DMS114 treated with DMSO at 0.1 percent for 48 hours (cell line): ENCODE measurements around the gene OR2K2.
"Not testable (repeated sequence)": the region's sequence is repeated elsewhere in the genome, so short reads cannot be mapped to it uniquely, and the experiment has no call there.

ENCODE experiments used
- DNase-seq: peaks from one replicate; lab custom pipeline; 2025; ENCODE audit not compliant: unreplicated experiment; lab: John Stamatoyannopoulos, UW

The OR2K2 gene

DNA sequence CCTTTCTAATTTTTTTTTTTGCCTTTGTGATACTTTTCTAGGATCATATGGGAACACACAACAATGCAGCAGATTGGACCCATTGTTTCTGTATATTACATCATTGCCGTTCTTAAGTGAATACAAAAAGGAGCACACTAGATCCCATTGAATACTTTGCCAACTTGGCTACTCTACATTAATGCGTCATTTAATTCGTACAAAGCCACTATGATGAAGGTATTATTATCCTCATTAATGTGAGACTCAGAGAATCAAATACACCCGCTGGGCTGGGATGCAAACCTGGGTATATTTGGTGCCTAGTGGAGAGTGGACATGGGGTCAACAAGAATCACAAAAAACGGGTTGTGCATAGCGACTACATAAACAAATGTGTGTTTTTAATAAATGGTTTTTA lies 31.9 kb downstream of the OR2K2 start:
- DNase-seq = no peak

DNA sequence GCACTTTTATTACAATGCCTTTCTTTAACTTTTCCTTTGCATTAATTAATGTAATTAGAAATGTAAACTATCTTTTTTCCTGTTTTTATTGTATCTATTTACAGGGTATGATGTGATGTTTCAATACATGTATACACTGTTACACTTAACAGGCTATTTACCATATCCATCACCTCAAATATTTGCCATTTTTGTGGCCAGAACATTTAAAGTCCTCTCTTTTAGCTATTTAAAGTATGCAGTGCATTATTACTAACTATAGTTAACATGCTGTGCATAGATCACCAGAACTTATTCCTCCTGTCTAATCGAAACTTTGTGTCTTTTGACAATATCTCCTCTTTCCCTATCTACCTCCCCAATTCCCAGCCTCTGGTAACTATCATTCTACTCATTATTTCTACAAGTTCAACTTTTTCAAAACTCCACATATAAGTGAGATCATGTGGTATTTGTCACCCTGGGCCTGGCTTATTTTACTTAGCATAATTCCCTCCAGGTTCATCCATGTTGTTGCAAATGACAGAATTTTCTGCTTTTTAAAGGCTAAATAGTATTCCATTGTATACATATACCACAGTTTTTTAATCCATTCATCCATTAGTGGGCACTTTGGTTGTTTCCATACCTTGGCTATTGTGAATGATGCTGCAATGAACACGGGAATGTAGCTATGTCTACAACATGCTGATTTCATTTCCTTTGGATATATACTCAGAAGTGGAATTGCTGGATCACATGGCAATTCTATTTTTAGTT lies 32.8 kb downstream of the OR2K2 start:
- DNase-seq = no peak

DNA sequence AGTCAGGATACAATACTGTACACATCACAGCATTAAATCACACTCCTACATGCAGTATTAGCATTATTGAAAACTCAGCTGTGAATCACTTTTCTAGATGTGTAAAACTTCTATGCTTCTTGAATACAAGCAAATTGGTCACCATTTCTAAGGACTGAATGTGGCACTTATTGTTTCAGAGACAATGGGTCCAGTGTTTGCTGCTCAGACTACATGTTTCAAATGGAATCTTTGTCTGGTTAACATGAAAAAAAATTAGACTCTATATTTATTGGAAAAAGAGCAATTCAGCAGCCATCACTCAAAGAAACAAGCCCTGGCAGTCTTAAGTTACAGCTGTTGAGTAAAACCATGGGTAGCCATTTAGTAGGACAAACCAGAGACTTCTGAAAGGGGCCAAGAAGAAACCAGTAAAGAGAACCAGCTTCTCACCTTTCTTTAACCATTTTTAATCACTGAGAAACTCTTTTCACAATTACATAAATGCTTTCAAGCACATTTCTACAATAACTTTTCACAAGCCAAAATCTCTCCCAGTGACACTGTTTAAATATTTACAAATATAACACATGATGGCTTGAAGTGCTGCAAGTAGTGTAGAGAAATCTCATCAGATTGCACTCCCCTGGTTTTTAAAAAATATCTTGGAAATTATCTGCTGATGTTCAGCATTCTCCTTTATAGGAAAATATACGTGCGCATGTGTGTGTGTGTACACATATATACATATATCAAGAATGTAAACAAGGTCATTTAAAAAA lies 35.2 kb downstream of the OR2K2 start:
- DNase-seq = no peak

DNA sequence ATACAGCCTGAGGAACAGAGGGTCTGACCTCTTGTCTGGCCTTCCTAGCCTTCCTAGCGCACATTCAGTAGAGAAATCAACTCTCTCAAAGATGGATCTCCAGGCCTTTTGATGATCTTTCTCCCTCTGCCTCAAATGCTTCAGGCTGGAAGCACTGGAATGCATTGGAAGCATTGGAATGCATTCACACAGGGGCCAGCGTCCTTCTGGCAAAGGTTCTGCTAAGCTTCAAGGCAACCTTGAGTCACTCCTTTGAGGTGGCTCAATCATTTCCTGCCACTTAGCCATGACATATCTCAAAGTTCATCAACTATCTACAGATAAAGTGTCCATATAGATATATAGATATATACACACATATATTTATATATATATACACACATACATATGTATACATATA lies 42.9 kb downstream of the OR2K2 start:
- DNase-seq = no peak

DNA sequence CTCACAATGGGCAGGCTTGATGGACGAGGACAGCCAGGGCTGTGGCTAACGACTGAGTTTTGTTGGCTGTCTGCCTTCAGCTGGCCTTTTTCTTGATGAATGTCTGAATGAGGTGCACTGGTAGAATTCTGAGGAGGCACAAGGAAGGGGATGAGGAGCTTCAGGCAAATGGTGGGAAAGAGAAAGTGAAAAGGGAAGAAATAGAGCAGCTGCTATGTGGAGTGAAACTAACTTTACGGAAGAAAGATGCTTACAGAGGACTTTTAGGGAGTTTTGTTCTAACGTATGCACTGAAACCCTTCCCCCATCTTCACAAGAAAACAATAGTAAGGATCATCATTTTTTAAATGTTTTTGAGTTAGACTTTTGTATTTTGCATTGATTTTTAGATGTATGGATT lies 45.3 kb downstream of the OR2K2 start:
- no peak for DNase-seq

DNA sequence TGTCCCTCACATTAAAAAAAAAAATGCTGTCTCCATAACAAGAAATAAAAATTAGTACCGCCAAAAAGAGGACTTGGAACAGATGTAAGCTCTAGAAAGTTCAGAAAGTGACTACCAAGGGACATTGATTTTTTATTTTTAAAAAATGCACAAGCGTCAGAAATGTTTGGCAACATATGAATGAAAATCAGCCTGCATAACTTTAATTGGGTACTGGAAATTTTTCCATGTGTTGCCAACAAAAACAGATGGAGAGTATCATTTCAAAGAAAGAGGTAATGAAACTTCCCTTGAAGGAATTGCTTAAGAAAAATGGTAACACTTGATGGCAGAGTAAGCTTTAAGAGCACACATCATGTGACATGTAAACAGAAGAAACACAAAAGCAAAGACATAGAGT lies 47.2 kb downstream of the OR2K2 start:
- DNase-seq = no peak

DNA sequence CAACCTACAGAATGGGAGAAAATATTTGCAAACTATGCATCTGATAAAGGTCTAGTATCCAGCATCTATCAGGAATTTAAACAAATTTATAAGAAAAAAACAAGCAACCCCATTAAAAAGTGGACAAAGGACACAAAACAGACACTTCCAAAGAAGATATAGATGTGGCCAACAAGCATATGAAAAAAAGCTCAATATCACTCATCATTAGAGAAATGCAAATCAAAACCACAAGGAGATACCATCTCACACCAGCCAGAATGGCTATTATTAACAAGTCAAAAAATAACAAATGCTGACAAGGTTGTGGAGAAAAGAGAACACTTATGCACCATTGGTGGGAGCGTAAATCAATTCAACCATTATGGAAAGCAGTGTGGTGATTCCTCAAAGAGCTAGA lies 49.2 kb downstream of the OR2K2 start:
- DNase-seq = not testable (repeated sequence)
